Mucosa of rectum (tissue), 2 donors: ENCODE measurements around the gene CADM4.
"Not testable (repeated sequence)": the region's sequence is repeated elsewhere in the genome, so short reads cannot be mapped to it uniquely, and the experiment has no call there.

Source experiments
- H3K27ac ChIP-seq, 2 donors: one replicate each; pipeline ENCODE4 v1.7.0; 2013; ENCODE audit warnings: inconsistent platforms in 2 of 2, low read depth in 2 of 2, low read length in 2 of 2
- H3K27me3 ChIP-seq, 2 donors: one replicate each; pipeline ENCODE4 v1.7.0; 2013; ENCODE audit warnings: low read length in 2 of 2; ENCODE audit not compliant: control insufficient read depth in 2 of 2, insufficient read depth in 2 of 2
- H3K36me3 ChIP-seq, 2 donors: one replicate each; pipeline ENCODE4 v1.7.0; 2013; ENCODE audit warnings: low read length in 2 of 2; ENCODE audit not compliant: control insufficient read depth in 2 of 2, insufficient read depth in 2 of 2
- H3K4me1 ChIP-seq, 2 donors: one replicate each; pipeline ENCODE4 v1.7.0; 2013; ENCODE audit warnings: low read length in 2 of 2, mild to moderate bottlenecking in 1 of 2; ENCODE audit not compliant: control insufficient read depth in 2 of 2, insufficient read depth in 2 of 2
- H3K4me3 ChIP-seq, 2 donors: one replicate each; pipeline ENCODE4 v1.7.0; 2013; ENCODE audit warnings: low read length in 2 of 2
- H3K9ac ChIP-seq, 2 donors: one replicate each; pipeline ENCODE4 v1.7.0; 2013; ENCODE audit warnings: low read length in 2 of 2, low read depth in 1 of 2, mild to moderate bottlenecking in 1 of 2
- H3K9me3 ChIP-seq, 2 donors: one replicate each; pipeline ENCODE4 v1.7.0; 2013; ENCODE audit warnings: low read length in 2 of 2; ENCODE audit not compliant: control insufficient read depth in 2 of 2
- donor health status: healthy.
- donor health status: Normal muscosa, but diverticular disease.

Gene CADM4

GRCh38 chr19:43639519-43640423 lies at the start of gene CADM4:
TSS of gene CADM4 (minus strand) at chr19:43639850. CDS start at chr19:43639790, 60 bp downstream.
- Histone ChIP-seq H3K9me3 (no peaks in the 10 kb centered on the region), H3K27ac (no peak within 1 kb of the TSS), H3K4me1 (peaks cover 10% of the 10 kb centered on the region in 2 donors), H3K4me3 (peak within 1 kb of the TSS; percentile 65 to 72), H3K27me3 (peaks cover 18 to 23% of the 10 kb centered on the region in 2 donors), H3K9ac (peak within 1 kb of the TSS in 1 of 2 donors; percentile 26), H3K36me3 (no peaks in the 10 kb centered on the region)

- Histone ChIP-seq H3K4me3 (no peak overlapping the region), H3K27ac (no peak overlapping the region), H3K27me3 (peaks cover 0 to 3% of the 10 kb centered on the region in 2 donors), H3K9ac (no peak overlapping the region), H3K9me3 (peaks cover 4 to 5% of the 10 kb centered on the region in 2 donors), H3K36me3 (no peaks in the 10 kb centered on the region), H3K4me1 (no peaks in the 10 kb centered on the region)
Observed at GRCh38 chr19:43688059-43688701, 48.5 kb upstream of the CADM4 start.

- H3K4me3 ChIP-seq = no peak overlapping the region
- no peak overlapping the region for H3K27ac ChIP-seq
- no peaks in the 10 kb centered on the region for H3K36me3 ChIP-seq
- no peak overlapping the region for H3K9ac ChIP-seq
- peaks cover 4 to 5% of the 10 kb centered on the region in 2 donors for H3K9me3 ChIP-seq
- no peaks in the 10 kb centered on the region for H3K4me1 ChIP-seq
- peaks cover 0 to 3% of the 10 kb centered on the region in 2 donors for H3K27me3 ChIP-seq
Observed at GRCh38 chr19:43687660-43687997, 48.0 kb upstream of the CADM4 start.

GRCh38 chr19:43684326-43684725 lies 44.7 kb upstream of the CADM4 start:
- Histone ChIP-seq H3K36me3 (no peaks in the 10 kb centered on the region), H3K27ac (no peak overlapping the region), H3K27me3 (no peaks in the 10 kb centered on the region), H3K9me3 (no peaks in the 10 kb centered on the region), H3K4me1 (peaks cover 0 to 2% of the 10 kb centered on the region in 2 donors), H3K9ac (no peak overlapping the region), H3K4me3 (no peak overlapping the region)

GRCh38 chr19:43683905-43684304 lies 44.3 kb upstream of the CADM4 start:
- Histone ChIP-seq H3K4me3 (no peak overlapping the region), H3K4me1 (peaks cover 0 to 3% of the 10 kb centered on the region in 2 donors), H3K9me3 (no peaks in the 10 kb centered on the region), H3K36me3 (no peaks in the 10 kb centered on the region), H3K9ac (no peak overlapping the region), H3K27me3 (no peaks in the 10 kb centered on the region), H3K27ac (no peak overlapping the region)

- H3K27me3 ChIP-seq = no peaks in the 10 kb centered on the region
- peaks cover 0 to 7% of the 10 kb centered on the region in 2 donors for H3K4me1 ChIP-seq
- H3K27ac ChIP-seq = no peak overlapping the region
- H3K9ac ChIP-seq = no peak overlapping the region
- no peak overlapping the region for H3K4me3 ChIP-seq
- H3K36me3 ChIP-seq = no peaks in the 10 kb centered on the region
- H3K9me3 ChIP-seq = no peaks in the 10 kb centered on the region
Observed at GRCh38 chr19:43682824-43683661, 43.4 kb upstream of the CADM4 start.

GRCh38 chr19:43682269-43682668 lies 42.6 kb upstream of the CADM4 start:
- not testable (repeated sequence) for H3K9ac ChIP-seq, H3K4me1 ChIP-seq, H3K9me3 ChIP-seq, H3K27ac ChIP-seq, H3K36me3 ChIP-seq, H3K4me3 ChIP-seq, H3K27me3 ChIP-seq

- Histone ChIP-seq H3K27me3 (no peaks in the 10 kb centered on the region), H3K27ac (no peak overlapping the region), H3K36me3 (no peaks in the 10 kb centered on the region), H3K9ac (no peak overlapping the region), H3K9me3 (no peaks in the 10 kb centered on the region), H3K4me1 (peaks cover 0 to 7% of the 10 kb centered on the region in 2 donors), H3K4me3 (no peak overlapping the region)
Observed at GRCh38 chr19:43681821-43682220, 42.2 kb upstream of the CADM4 start.

GRCh38 chr19:43678512-43679261 lies 39.0 kb upstream of the CADM4 start:
- no peaks in the 10 kb centered on the region for H3K27me3 ChIP-seq
- no peak overlapping the region for H3K9ac ChIP-seq

More at GRCh38 chr19:43678512-43679261, 39.0 kb upstream of the CADM4 start:
- no peaks in the 10 kb centered on the region for H3K36me3 ChIP-seq
- H3K4me3 ChIP-seq = no peak overlapping the region
- no peaks in the 10 kb centered on the region for H3K9me3 ChIP-seq
- peak overlapping the region; percentile 90 to 92 for H3K27ac ChIP-seq
- H3K4me1 ChIP-seq = peaks cover 13 to 26% of the 10 kb centered on the region in 2 donors
